ENCODE measurements around the gene PTPRO. TPM values are rescaled to one million over a fixed set of nuclear protein-coding genes. Genes with fewer than 3 reads are reported as not detected.

The PTPRO gene
- total RNA-seq, 1 experiment from 2014 or later: 0.52 TPM

DNA sequence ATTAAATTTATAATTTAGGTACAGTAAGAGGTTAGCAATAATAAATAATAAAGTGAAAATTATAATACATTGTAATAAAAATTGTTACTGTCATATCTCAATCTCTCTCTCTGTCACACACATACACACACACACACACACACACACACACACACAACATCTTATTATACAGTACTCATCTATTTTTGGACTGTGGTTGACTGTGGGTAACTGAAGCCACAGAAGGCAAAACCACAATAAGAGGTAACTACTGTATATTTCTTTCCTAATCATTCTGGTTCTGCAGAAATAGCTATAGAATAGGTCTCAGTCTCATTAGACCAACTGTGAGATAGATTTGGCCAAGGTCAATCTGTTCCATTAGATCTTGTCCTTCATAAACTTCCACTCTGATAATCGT, 33.1 kb upstream of the PTPRO start:
- no CpG with 5 or more reads among the region's 1 CpG for WGBS (ENCODE audit: extremely low coverage, insufficient read length, low lambda C conversion rate)
- Histone ChIP-seq H3K4me1 (ENCODE audit: insufficient read depth, low read length) (no peaks in the 10 kb centered on the region), H3K27ac (ENCODE audit: insufficient read length, low read depth, low read length) (no peak overlapping the region), H3K27me3 (ENCODE audit: insufficient read depth, low read length) (no peaks in the 10 kb centered on the region), H2BK12ac (ENCODE audit: insufficient read length, low read depth, low read length) (no peak overlapping the region), H3K4me2 (ENCODE audit: insufficient read depth, insufficient read length, low read length) (no peak overlapping the region), H3K79me2 (ENCODE audit: insufficient read depth, low read length) (no peaks in the 10 kb centered on the region), H2BK15ac (ENCODE audit: low read depth, low read length) (no peak overlapping the region), H4K91ac (ENCODE audit: insufficient read length, low read depth, low read length) (no peak overlapping the region), H4K8ac (replicated peaks; ENCODE audit: insufficient read length, low read depth, low read length) (no peak overlapping the region), H4K5ac (ENCODE audit: insufficient read length, low read depth, low read length) (no peak overlapping the region), H3K23me2 (ENCODE audit: insufficient read length, low read depth, low read length, poor library complexity, severe bottlenecking) (no peaks in the 10 kb centered on the region), H2AFZ (ENCODE audit: low read length) (no peak overlapping the region), H3K9ac (ENCODE audit: extremely low read depth, insufficient read length, low read length) (no peak overlapping the region), H3K56ac (ENCODE audit: insufficient read length, low read depth, low read length) (no peak overlapping the region), H2BK20ac (ENCODE audit: low read depth, low read length, poor library complexity, severe bottlenecking) (no peak overlapping the region), H3K79me1 (ENCODE audit: insufficient read depth, low read depth, low read length, poor library complexity, severe bottlenecking) (no peaks in the 10 kb centered on the region), H3K23ac (ENCODE audit: insufficient read length, low read depth, low read length) (no peak overlapping the region), H3K14ac (ENCODE audit: insufficient read depth, low read length) (no peak overlapping the region), H3T11ph (ENCODE audit: low read length) (no peak overlapping the region), H2BK5ac (ENCODE audit: insufficient read length, low read length) (no peak overlapping the region), H3K4ac (ENCODE audit: low read depth, low read length) (no peak overlapping the region), H3K9me3 (ENCODE audit: control insufficient read depth, low read depth, low read length) (no peaks in the 10 kb centered on the region), H4K20me1 (ENCODE audit: control insufficient read depth, insufficient read depth, insufficient read length) (no peaks in the 10 kb centered on the region), H2BK120ac (ENCODE audit: low read depth, low read length, poor library complexity, severe bottlenecking) (no peak overlapping the region), H2AK5ac (ENCODE audit: insufficient read length, low read length) (no peak overlapping the region), H3K18ac (ENCODE audit: insufficient read length, low read depth, low read length) (no peak overlapping the region)
- DNase-seq: no peak
- no peaks in the 10 kb centered on the region; the same call in 1 of the 2 replicates for H3K27me3 Mint-ChIP-seq (ENCODE audit: low read depth)
- H3K4me3 Mint-ChIP-seq: no peak overlapping the region
- no peaks in the 10 kb centered on the region for H3K36me3 Mint-ChIP-seq (ENCODE audit: insufficient read depth in 1 of 3, low read depth in 3 of 3)
- TF ChIP-seq, protein P1, sequence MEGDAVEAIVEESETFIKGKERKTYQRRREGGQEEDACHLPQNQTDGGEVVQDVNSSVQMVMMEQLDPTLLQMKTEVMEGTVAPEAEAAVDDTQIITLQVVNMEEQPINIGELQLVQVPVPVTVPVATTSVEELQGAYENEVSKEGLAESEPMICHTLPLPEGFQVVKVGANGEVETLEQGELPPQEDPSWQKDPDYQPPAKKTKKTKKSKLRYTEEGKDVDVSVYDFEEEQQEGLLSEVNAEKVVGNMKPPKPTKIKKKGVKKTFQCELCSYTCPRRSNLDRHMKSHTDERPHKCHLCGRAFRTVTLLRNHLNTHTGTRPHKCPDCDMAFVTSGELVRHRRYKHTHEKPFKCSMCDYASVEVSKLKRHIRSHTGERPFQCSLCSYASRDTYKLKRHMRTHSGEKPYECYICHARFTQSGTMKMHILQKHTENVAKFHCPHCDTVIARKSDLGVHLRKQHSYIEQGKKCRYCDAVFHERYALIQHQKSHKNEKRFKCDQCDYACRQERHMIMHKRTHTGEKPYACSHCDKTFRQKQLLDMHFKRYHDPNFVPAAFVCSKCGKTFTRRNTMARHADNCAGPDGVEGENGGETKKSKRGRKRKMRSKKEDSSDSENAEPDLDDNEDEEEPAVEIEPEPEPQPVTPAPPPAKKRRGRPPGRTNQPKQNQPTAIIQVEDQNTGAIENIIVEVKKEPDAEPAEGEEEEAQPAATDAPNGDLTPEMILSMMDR (conservative IDR thresholded peaks at IDR 0.05): no peak
- H3K4me1 Mint-ChIP-seq: no peaks in the 10 kb centered on the region
- no peak overlapping the region for H3K27ac Mint-ChIP-seq
- no peaks in the 10 kb centered on the region for H3K9me3 Mint-ChIP-seq

All from H9 (cell line).